HG03064 (cell line): ENCODE results near the gene TRAPPC12.

Source experiments
- ATAC-seq: cut with Tn5 transposase; IDR thresholded peaks from one replicate; pipeline ENCODE4 v1.9.1; 2021; ENCODE audit warnings: low read depth; ENCODE audit not compliant: unreplicated experiment

TRAPPC12 gene

DNA sequence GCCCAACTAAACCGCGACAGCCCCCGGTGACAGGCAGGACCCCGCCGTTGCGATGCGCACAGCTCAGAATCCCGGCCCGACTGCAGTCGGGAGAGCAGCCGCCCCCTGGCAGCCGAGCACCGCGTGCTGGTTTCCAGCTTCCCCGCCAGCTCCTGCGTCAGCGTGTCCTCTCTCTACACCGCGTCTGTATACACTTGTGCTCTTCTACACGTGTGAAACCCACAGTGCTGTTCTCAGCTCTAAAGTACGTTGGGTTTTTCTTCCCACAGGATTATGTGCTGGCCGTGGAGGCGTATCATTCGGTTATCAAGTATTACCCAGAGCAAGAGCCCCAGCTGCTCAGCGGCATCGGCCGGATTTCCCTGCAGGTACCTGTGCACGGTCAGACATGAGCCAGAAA lies 85.8 kb downstream of the TRAPPC12 start:
- no peak for ATAC-seq

DNA sequence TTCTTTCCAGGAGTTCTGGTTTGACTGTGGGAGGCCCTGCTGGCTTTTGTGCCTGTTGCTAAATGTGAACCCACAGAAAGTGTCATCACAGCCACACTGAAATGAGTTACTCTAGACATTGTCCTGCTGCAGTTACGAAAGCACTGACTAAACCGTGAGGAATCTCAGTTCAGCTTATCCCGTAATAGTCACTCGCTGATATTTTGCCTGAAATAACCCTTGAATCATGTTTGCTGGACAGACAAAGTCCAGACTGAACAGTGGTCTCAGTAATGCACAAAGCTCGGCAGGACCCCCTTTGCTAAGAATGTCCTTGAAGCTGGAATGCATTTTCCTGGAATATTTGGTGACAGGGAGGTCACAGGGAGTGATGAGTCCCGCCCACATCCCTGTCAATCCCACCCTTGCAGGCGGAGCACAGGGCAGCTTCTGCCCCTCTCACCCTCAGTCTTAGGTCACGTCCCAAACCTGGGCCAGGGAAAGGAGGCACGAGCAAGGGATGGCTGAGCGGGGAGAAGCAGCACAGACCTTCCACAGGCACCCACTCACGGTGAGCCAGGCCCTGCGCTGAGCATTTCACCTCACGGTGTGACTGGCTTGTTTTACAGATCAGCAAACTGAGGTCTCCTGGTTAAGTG lies 86.5 kb downstream of the TRAPPC12 start:
- ATAC-seq: no peak

DNA sequence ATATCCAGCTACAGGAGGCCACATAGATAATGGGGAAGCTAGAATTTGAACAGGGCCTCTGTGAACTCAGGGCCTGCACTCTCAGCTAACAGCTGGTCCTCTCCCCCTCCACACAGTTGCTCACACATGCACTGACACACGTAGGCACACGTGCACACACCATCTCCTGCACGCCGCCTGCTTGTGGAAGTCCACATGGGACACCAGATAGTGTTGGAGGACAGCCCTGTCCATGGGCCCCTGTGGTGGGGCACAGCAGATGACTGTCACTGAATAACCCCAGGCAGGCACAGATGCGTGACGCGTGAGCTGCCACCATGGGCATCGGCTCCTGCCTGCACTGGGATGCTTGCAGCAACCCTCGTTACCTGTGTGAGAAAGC lies 87.0 kb downstream of the TRAPPC12 start:
- no peak for ATAC-seq

DNA sequence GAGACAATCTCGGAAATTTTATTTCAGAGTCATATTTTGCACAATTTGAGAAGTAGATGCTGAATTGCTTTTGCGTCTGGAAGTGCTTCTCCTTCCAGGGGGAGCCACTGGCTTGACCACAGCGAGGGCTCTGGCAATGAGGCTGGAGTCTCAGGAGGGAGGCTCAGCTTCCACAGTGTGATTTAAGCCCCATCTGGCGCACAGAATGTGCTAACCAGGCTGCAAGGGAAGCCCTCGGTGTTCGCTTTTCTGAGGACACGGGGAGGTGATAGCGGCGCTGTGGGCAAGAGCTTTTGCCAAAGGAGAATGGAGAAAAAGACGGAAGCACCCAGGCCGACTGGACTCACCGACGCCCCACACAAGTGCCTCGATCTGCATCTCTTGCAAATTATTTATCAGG lies 87.5 kb downstream of the TRAPPC12 start:
- ATAC-seq: no peak

DNA sequence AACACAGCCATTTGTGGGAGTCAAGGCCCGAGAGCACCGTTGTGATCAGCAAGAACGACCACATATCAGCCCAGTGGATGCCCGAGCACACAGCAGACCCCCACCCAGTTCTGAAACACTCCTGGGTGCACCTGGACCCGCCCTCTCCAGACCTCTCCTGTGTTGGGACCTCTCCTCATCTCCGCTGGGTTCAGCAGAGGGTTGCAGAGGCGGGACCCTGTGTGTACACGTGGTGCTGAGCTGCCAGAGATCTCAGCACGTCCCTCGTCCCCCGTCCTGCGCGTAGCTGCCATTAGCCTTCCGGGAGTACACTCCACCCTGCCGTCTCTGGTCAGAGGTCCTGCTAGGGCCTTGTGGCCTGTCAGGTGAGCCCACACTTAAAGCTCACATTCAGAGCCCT lies 88.2 kb downstream of the TRAPPC12 start:
- no peak for ATAC-seq

DNA sequence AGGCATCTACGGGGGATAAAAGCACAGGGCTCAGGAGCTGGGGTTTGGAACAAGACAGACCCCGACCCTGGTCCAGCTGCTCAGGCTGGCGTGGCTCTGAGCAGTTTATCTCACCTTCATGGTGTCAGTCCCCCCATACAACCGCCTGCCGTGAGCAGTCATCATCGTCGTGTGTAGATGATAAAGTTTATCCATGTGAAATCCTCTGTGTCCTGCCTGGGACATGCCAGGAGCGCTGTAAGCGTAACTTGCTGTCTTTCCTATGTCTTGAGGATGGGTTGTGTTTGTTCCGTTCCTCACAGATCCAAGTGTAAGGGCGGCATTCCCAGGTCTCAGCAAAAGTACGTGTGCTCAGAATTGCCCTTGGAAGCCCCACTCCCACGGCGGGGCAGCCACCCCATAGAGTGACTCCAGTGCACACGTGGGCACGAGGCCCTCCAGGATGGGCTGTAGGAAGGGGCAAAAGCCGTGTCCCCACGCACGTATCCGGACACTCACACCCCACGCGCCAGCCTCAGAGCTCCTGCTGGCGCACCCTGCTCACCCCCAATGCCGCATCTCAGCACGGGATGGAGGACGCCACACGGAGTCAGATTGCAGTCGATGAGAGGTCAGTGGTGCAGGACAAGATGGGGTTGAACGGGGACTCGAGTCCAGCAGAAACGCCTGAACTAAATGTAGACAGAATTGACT lies 88.9 kb downstream of the TRAPPC12 start:
- no peak for ATAC-seq

DNA sequence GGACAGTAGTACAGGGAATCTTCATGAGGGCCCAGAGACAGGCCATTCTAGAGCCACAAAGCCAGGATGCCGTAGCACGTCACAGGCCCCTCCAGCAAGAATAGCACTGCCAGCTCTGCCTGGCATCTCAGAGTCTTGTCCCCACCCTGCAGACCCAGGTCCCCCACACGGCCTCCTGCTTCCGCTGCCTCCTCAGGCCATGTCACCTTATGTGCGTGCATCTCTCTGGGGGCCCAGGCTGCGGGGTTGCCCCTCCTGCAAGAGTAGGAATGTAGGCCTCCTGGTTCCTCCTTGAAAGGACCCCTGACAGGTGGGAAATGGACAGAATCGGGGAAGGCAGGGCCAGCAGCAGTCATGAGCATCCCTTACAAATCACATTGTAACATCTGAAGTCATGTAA lies 90.0 kb downstream of the TRAPPC12 start:
- no peak for ATAC-seq

DNA sequence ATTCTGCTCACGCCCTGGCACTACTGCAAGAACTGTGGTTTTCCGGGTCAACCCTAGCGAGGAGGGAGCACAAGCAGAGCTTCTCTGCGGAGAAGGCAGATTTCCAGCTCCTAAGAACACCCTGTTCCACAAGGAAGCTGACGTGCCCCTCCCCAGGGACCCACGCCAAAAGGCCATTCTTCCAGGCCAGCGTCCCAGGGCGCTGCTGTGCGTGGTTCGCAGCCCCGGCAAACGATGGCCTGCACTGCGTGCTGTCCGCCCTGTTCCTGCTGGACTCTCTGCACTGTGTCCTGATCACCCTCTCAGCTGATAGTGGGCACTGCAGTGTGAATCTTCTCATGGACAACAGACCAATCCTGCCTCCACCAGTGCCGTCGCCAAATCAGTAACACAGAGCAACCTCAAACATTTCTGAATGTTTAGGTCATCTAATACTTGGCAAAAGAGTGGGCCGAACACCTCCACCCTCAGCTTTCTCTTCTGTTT lies 90.7 kb downstream of the TRAPPC12 start:
- ATAC-seq: no peak

DNA sequence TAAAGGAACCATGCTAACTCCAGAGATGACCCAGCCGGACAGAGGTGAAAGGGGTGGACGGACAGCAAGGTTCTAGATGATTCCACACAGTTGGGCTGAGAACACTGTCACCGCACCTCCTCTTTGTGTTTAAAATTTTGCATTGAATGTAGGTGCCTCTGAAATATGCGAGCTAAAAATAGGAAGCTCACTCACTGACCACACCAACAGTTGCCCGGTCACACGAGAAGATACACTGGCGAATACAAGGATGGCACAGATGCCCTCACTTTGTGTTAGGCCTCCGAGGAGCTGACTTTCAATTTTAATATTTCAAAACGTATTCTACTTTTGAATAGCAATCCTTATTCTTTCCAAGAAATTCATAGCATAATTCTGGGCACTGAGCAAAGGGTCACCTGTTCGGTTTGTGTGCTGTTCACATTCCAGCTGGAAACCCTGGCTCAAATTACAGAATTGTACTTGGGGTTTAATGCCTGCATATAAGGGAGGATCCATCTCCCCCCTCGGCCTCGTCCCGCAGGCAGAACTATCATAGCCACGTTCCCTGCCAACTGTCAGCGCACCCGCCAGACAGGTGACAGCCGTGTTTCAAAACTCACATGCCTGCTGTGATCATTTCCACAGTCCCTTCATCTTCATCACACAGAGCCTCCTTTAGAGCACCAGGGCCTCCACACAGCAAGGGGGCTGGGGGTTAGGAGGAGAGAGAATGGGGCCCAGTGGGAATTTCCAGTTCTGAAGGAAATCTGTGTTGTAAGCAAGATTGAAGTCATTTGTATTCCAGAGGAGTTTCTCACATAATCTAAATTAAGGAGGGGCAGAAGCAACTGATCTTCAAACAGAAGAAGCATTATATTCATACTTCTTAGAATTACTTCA lies 91.6 kb downstream of the TRAPPC12 start:
- ATAC-seq: no peak

DNA sequence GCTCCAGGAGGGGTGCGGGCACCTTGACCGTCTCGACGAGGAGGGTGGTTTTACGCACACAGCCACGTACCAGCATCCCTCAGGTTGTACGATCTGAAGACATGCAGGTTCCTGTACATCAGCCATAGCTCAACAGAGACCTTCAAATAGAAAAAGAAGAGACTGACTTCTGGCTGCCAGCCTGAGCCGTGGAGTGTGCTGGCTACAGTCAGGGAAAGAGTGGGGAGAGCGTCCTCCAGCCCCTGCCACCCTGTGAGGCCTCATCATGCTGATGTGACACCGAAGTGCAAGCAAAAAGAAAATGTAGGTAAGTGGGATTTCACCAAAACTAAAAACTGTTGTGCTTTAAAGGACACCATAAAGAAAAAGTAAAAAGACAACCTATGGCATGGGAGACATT lies 92.8 kb downstream of the TRAPPC12 start:
- no peak for ATAC-seq

DNA sequence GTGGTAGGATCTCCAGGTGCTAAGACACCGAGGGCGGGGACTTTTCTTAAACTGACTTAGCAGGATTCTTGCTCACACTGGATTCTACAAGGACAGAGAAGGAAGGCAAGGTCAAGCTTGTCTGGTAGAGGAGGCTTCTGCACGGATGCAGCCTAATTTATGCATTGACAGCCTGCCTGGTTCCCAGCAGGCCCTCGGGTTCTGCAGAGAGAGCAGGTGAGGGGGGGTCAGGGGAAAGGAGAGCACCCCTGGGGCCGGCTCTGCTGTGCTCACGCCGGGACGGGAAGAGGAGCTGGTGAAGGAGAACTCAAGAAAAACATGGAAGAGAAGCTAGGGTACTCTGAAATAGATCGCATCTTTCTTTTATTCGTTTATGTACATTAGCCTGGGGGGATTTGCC lies 93.5 kb downstream of the TRAPPC12 start:
- no peak for ATAC-seq

DNA sequence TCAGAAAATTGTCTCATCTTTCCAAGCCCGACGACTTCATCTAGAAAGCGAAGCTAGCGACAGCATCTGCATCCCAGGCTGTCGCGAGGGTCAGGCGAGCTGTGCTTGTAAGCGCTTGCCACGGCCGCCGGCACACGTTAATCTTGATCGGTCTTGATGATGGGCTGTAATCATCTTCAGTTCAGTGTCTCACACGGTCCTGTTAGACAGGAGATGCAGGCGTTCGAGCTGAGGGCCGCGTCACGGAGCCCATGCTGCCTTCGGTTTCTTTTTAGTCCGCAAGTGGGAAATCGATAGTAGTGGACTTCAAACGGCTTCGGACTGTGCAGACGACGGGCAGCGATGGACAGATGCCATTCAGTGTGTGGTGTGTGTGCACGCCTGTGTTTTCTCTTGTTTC lies 96.3 kb downstream of the TRAPPC12 start:
- no peak for ATAC-seq

DNA sequence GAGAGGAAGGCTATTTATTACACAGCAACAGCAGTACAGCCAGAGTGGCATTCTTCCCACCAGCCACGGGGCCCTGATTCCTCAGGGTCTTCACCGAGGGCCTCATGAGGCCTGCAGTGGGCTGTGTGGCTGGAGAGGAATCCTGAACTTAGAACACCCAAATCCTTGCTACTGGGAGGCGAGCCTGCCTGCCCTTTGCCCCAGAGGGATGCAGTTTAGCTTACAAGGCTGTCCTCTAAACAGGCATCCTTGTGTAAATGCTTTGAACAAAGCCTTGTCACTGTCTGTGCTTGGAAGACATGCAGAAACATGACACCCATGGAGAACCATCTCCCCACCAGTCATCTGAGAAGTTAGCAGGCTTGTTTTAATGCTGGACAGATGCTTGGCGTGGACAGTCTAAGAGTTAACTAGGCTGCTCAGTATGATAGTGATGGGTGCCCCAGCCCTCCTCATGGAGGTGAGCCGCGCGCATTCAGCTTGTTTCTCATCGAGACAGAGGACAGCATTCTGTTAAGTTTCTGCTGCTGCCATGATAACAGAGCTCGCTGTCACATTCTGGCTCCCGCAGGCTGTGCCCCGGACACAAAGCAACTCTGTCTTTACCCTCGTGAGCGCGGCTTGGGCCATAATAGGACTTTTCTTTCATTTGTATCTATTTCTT lies 97.0 kb downstream of the TRAPPC12 start:
- ATAC-seq: no peak

DNA sequence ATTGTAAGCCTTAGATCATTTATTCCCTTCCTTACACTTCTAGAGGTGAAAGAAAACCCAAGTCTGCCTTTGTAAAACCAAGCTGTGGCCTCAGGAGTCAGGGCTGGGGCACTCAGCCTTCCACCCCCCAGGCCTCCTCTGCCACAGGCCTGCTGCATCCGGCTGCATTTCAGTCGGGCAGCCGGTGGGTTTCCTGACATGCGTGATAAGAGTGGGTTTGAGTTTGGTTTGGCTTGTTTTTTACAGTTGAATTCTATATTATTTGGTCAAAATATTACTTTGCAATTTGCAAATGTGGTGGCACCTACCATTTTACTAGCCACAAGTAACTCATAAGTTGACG lies 97.5 kb downstream of the TRAPPC12 start:
- no peak for ATAC-seq

DNA sequence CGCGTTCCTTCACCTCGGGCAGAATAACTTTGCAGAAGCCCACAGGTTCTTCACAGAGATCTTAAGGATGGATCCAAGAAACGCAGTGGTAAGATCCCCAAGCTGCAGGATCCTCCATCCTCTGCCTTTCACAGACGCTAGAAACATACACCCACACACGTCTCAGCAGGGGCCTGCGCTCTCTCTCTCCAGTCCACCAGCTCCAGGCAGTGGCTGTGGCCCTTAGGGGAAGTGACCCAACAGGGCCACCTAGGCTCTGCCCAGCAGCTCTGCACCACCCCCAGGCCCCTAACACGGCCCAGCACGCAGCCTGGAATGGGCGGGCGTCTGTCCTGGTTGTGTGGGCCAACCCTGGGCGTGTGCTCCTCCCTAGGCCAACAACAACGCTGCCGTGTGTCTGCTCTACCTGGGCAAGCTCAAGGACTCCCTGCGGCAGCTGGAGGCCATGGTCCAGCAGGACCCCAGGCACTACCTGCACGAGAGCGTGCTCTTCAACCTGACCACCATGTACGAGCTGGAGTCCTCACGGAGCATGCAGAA lies 99.4 kb downstream of the TRAPPC12 start:
- ATAC-seq: no peak

DNA sequence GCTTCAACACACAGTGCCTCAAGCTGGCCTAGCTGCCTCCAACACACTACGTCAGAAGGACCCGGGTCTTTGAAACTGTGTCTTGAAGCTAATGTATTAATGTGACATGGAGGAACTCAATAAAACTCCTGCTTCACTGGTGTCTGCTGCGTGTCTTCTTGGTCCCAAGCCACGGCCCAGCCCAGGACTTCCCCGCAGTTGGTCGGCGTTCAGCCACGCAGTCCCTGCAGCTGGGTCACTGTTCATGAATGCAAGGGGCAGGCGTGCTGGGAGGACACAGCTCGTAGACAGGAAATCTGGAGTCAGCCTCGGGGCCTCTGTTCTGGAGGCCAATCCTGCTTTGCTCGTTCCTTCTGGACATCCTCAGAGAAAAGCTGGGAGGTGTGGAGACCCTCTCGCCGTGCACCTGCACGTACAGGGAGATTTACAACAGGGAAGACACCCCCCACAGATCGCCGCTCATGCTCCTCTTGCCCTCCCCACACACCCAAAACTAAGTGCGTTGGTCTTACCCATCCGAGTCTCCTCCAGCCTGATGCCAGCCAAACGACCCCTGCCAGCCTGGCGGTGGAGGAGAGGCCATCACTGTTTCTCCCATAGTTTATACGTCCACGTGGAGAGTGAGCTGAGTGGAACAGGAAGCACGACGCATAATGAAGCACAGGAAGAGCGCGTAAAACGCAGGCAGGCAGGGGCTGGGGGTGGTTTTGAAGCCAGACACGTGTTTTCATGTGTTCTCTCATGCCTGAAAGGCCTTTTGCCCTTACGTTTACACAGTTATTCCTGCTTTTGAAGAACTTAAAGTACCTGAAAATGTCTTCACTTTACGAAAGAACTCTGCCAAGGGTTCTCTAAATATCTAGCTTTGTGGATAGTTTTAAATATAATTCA lies 100.2 kb downstream of the TRAPPC12 start:
- no peak for ATAC-seq

DNA sequence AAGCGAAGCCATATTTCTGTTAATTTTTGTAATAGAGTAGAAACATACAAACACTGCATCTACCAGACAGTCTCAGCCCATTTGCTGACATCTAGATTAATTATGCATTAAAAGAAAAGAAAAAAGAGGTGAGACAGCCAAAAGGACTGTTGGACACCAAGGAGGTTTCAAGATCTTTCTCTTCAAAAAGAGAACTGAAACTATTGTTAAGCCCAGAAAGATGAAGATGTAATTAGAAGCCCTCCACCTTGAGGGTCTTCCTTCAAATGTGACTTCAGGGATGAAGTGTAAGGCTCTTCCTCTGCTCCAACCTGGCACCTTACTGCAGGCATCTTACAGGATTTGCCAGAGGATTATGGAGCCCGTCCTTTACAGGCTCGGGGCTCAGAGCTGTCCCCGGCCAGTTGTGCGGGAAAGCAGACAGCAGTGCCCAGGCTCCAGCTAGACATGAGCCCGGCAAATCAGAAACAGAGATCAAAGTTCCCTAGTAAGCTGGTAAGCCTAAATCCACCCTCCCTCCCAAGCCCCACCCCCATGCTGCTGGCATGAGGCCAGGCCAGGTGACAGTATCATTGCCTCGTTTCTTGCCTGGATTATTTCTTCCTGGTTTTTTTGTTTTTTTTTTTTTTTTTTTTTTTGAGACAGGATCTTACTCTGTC lies 101.0 kb downstream of the TRAPPC12 start:
- ATAC-seq: no peak

DNA sequence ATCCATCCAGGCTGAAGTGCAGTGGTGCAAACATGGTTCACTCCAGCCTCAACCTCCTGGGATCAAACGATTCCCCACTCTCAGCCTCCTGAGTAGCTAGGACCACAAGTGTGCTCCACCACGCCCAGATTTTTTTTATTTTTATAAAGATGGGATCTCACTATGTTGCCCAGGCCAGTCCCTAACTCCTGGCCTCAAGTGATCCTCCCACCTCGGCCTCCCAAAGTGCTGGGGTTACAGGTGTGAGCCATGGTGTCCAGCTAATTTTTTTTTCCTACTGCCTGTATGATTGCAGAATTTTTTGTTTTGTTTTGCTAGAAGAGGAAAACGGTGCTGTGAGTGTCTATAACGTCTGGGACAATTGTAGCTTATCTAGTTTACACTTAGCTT lies 101.5 kb downstream of the TRAPPC12 start:
- ATAC-seq: no peak

DNA sequence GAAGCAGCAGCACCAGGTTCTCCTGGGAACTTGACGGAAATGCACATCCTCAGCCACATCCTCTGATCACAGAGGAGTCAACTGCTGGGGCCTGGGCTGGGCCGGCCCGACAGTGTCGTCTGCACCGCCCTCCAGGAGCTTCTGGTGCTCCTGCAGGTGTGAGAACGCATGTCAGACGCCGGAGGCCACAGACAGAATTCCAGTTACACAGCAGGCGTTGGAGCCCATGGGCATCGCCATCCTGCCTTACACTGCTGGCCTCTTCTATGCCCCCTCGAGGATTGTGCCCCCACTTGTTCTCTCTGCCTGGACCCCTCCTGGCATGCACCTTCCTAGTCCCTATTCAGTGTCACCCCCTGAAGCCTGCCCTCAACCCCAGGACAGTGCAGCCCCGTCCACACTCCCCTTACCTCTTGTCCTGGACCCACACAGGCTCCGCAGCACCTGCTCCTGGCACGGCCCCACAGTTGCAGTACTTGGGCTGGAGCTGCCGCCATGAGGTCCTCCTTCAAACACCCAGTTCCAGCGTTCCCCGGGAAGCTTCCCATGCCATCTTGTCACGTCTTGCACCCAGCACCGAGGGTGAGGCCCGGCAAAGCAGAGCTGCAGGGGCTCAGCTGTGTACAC lies 102.4 kb downstream of the TRAPPC12 start:
- ATAC-seq: no peak
